HG02588 (cell line): Measurements from ENCODE around the gene PLCB1.
A peak's percentile ranks its signal among the peaks of the same experiment; 100 is the strongest.

Experiments
- ATAC-seq: cut with Tn5 transposase; IDR thresholded peaks from one replicate; pipeline ENCODE4 v1.9.1; 2021; ENCODE audit warnings: mild to moderate bottlenecking, moderate library complexity; ENCODE audit not compliant: unreplicated experiment

The PLCB1 gene

GRCh38 chr20:8208226-8208625, 76.2 kb downstream of the PLCB1 start:
- no peak for ATAC-seq

- ATAC-seq = peak; percentile 49
These were observed 77.0 kb downstream of the PLCB1 start for GRCh38 chr20:8209061-8209460.

- no peak for ATAC-seq
These were observed 78.7 kb downstream of the PLCB1 start for GRCh38 chr20:8210749-8211148.

GRCh38 chr20:8212286-8212685, 80.2 kb downstream of the PLCB1 start:
- no peak for ATAC-seq

- ATAC-seq = no peak
These were observed 81.2 kb downstream of the PLCB1 start for GRCh38 chr20:8213270-8213669.

GRCh38 chr20:8213831-8214587, 81.9 kb downstream of the PLCB1 start:
- ATAC-seq = peak; percentile 81

- ATAC-seq = no peak
These were observed 83.3 kb downstream of the PLCB1 start for GRCh38 chr20:8215361-8215781.

- peak; percentile 32 for ATAC-seq
These were observed 84.5 kb downstream of the PLCB1 start for GRCh38 chr20:8216375-8217200.

- no peak for ATAC-seq
These were observed 86.8 kb downstream of the PLCB1 start for GRCh38 chr20:8218861-8219260.

GRCh38 chr20:8219403-8219802, 87.3 kb downstream of the PLCB1 start:
- no peak for ATAC-seq

- no peak for ATAC-seq
These were observed 88.7 kb downstream of the PLCB1 start for GRCh38 chr20:8220716-8221115.

GRCh38 chr20:8221887-8222419, 89.9 kb downstream of the PLCB1 start:
- peak; percentile 68 for ATAC-seq

- ATAC-seq = no peak
These were observed 91.2 kb downstream of the PLCB1 start for GRCh38 chr20:8223091-8223870.

- no peak for ATAC-seq
These were observed 93.6 kb downstream of the PLCB1 start for GRCh38 chr20:8225658-8226057.

GRCh38 chr20:8226106-8226505, 94.0 kb downstream of the PLCB1 start:
- ATAC-seq = no peak

- ATAC-seq = no peak
These were observed 95.2 kb downstream of the PLCB1 start for GRCh38 chr20:8227293-8227692.

- ATAC-seq = peak; percentile 69
These were observed 96.2 kb downstream of the PLCB1 start for GRCh38 chr20:8228315-8228714.

- ATAC-seq = no peak
These were observed 97.0 kb downstream of the PLCB1 start for GRCh38 chr20:8229090-8229489.

- ATAC-seq = no peak
These were observed 99.0 kb downstream of the PLCB1 start for GRCh38 chr20:8231038-8231437.

GRCh38 chr20:8232332-8232731, 100.3 kb downstream of the PLCB1 start:
- no peak for ATAC-seq

- no peak for ATAC-seq
These were observed 102.5 kb downstream of the PLCB1 start for GRCh38 chr20:8234580-8234979.
